ENCODE results near the gene RAI14.

RAI14 gene

DNA sequence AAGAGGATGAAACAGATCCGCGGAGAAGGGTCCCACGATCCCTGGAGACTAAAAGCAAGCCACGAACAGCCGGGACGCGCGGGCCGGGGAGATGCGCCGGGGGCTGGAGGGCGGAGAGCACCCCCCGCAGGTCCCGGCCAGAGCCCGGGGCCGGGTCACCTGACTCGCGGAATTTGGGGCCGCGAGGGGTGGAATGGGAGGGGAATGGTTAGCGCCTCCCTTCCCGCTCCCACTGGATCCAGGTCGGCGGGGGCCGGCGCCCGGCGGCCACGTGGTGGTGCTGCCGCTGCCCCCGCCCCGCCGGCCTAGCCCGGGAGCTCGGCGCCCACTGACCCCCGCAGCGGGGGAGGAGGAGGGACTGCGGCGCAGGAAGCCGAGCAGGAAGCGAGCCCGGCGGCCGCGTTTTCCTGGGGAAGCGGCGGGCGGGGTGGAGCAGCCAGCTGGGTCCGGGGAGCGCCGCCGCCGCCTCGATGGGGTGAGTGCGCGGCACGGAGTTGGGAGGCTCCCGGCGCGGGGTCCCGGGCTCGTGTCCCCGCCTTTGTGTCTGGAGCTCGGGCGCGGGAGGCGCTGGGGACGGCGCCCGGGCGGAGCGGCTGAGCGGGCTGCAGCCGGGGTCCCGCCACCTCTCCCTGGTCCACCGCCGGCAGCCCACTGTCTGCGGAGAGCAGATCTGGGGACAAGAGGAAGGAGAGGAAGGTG lies at the start of gene RAI14:
Gene RAI14 (plus strand): TSS at position 328 of the 699 bp plus-strand sequence. CDS start 30,592 bp downstream, outside the sequence.
- DNase-seq: no peak

DNA sequence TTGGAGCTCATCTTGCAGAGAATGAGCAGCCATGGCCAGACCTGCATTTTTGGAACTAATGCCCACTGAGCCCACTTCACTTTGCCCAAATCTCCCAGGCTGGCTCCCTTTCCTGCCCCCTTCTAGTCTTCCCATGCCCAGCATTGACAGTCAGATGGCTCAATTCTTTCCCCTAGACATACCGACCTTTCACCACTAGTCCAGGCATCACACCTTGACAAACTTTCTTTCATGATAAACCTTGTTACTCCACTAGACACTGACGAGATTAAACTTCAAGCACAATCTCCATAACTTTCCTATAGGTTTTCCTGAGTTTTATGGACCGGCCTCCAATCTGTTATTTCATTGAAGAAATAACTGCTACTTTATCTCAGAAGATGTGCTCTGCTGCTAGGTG lies 47.8 kb upstream of the RAI14 start:
- DNase-seq: no peak

GRCh38 chr5:34608859-34609648 lies 47.1 kb upstream of the RAI14 start:
- no peak for DNase-seq

DNA sequence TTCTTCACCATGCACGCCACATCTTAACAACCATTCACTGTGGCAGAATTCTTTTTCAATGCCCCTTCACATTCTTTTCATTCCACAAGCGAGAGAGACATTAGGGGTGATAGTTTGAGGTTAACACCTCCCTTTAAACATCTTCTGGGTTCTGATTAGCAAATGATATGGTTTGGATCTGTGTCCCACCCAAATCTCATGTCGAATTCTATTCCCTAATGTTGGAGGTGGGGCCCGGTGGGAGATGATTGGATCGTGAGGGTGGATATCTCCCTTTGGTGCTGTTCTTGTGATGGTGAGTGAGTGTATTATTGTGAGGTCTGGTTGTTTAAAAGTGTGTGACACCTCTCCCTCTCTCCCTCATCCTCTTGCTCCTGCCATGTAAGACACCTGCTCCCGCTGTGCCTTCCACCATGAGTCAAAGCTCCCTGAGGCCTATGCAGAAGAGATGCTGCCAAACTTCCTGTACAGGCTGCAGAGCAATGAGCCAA lies 46.1 kb upstream of the RAI14 start:
- DNase-seq: no peak

- no peak for DNase-seq
These were observed 45.6 kb upstream of the RAI14 start for GRCh38 chr5:34610546-34610945.

DNA sequence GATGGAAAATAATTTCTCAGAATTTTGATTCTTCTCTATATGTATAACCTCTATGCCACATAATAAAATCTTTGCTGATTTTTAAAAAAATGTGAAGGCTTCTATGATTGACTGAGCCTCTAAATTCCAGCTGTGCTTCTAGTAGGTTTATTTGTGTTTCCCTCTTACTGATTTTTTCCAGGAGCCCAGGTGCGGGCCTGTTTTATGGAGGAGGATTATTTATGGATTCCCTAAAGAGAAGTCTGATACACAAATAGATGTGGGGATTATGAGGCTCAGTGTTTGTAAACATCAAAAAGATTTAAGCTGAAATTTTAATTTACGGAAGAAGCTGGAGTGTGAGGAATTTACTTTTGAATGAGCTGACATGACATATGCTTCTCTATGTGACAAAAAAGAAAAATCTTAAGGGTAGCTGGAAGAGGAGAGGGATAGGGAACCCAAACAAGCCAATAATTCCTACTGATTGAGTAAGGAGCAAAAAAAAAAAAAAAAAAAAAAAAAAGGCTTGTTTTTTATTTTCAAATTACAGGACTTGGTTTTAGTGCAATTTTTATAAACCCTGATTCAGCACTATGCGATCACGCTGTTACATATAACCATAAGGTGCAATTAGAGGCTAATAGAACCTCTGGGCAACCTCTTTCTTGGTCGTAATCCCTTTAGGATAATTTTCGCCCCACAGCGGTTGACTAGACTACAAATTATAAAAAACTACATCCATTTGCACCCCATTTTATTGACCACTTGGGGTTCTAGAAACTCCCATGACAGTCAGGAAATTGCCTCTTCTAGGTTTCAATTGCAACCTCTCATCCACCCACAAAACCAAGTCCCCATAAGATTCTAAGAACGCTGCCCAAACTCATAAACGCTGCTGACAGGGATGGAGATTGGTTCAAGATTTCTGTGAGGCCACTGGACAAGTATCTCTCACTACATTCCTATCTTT lies 44.4 kb upstream of the RAI14 start:
- DNase-seq: no peak

DNA sequence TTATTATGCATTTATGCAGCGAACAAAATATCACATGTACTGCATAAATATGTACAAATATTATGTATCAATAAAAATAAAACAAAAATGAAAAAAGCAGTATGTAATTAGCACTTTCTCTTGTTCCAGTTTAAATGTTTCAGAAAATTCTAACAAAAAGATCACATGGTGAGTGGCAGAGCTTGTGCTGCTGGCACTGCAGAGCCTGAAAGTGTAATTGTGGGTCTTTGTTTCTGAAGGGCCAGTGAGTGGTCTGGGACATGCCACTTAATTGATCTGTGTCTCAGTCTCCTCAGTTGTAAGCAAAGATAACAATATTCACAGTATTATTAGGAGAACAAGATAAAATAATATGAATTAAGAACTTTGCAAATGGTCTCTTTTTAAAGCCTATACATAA lies 39.5 kb upstream of the RAI14 start:
- peak; percentile 30 for DNase-seq

GRCh38 chr5:34618371-34619065 lies 37.6 kb upstream of the RAI14 start:
- no peak for DNase-seq

DNA sequence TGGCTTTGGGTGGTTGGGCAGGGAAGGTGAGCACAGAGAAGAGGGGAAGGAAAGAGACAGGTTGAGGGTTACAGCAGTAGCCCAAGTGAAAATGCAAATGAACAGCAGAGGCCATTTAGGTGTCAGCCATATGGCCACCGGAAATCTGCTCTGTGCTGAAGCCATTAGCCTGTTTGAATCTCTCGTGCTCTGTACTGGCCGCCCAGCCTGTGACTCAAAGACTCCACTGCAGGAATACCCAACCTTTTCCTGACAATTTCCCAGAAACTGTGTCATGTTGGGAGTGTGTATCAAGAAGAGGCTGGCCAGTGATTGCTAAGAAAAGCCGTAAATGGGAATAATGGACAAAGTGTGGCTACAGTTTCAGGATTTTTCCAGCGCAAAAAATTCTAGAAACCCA lies 35.9 kb upstream of the RAI14 start:
- no peak for DNase-seq

DNA sequence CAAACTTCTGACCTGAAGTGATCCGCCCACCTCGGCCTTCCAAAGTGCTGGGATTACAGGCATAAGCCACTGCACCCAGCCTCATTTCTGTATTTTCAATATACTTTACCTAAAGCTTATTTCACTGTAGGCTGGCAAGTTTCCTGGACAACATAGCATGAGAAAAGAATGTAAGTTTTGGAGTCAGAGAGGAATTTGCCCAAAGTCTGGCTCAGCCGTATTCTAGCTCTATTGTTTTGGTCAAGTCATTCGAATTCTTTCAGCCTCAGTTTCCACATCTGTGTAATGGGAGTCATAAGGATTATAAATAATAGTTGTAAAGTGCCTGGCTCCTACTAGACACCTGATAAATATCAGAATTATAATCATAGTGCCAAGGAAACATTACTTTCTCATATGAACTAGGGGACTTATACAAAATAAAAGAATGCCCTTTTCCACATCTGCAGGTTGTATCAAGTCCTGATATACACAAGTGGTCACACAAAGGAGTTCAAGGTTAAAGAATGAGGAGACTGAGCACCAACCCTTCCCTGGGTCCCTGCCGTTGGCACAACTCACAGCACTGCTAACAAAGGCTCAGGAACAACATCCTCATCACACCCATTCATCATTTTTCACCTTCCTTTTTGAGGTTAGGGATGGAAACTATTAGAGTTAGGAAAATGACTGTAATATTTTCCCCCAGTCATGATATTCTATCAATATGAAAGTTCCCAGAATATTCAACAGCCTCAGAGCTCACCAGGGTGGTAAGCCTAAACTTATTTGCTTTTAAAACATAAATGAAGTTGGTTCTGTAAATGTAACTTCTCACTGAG lies 34.6 kb upstream of the RAI14 start:
- DNase-seq: no peak

GRCh38 chr5:34622098-34622400 lies 34.1 kb upstream of the RAI14 start:
- DNase-seq: no peak

DNA sequence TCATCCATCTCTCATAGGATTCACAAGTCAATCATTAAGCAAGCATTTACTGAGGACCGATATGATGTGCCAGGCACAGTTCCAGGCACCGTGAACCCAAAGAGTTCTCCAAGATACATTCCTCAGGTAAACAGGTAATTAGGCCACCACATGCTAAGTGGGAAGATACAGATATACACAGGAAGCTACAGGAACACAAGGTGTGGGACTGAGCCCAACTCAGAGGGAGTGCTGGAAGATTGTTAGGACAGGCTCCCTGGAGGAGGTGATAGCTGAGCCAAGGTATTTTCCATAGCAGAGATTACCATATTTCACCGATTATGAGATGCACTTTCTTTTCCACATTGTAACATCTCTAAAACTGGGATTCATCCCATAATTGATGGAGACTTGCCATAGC lies 31.4 kb upstream of the RAI14 start:
- DNase-seq: no peak

DNA sequence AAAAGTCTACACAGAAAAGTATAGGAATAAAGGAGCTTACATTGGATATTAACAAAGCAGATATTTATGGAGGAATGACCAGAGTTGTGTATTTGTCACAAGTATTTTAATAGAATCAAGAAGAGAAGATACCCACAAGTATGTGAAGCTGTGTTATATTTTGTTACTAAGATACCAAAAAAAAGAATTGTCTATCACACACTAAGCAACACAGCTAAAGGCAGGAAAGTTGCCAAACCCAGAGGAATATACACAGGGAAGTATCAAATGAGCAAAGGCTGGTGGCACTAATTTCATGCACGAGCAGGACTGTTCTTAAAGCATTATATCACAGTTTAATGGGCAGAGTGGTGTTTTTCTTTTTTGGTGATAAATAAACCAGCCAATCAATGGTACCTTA lies 30.9 kb upstream of the RAI14 start:
- no peak for DNase-seq

GRCh38 chr5:34626036-34626435 lies 30.1 kb upstream of the RAI14 start:
- DNase-seq: no peak

- no peak for DNase-seq
These were observed 29.4 kb upstream of the RAI14 start for GRCh38 chr5:34626751-34627150.

GRCh38 chr5:34627794-34628193 lies 28.3 kb upstream of the RAI14 start:
- no peak for DNase-seq

- no peak for DNase-seq
These were observed 27.8 kb upstream of the RAI14 start for GRCh38 chr5:34628373-34628772.

DNA sequence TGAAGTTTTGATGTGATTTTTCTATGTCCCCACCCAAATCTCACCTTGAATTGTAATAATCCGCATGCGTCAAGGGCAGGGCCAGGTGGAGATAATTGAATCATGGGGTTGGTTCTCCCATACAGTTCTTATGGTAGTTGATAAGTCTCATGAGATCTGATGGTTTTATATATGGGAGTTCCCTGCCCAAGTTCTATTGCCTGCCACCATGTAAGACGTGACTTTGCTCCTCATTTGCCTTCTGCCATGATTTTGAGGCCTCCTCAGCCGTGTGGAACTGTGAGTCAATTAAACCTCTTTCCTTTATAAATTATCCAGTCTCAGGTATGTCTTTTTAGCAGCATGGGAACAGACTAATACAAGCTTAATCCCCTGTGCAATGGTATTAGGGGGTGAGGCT lies 25.5 kb upstream of the RAI14 start:
- no peak for DNase-seq

DNA sequence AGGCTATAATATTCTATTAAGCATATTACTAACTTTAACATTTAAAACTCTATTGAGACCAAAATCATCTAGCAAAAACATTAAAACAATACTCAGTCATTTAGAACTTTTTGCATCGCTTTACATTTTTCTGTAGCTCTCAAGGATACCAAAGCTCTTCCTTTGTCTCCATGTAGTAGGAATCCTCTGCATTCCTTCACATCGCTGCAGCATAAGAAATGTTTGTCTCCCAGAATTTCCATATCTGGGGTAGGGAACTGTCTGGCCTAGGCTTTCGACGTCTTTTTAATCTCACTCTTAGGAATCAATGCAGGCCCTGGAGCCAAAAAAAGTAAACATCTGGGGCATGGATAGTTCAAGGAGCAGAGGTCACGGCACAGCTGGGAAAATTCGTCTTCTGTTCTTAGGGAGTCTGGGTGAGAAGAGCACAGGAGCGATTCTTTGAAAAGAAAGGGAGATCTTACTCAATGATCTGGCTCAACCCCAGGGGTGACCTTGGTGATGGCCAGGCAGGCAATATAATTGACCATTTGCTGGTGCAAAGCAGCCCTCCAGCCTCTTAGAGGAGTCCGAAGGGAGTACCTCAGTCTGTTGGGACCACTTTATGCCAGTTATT lies 23.2 kb upstream of the RAI14 start:
- DNase-seq: no peak

GRCh38 chr5:34639852-34640626 lies 16.1 kb upstream of the RAI14 start:
- DNase-seq: no peak
